Measurements from ENCODE around the gene GRK1. TPM values are rescaled to one million over a fixed set of nuclear protein-coding genes. Genes with fewer than 3 reads are reported as not detected.

GRK1 gene
- total RNA-seq, 4 donors from 2014 or later: not detected

- Histone ChIP-seq H3K4me3 (no peak overlapping the region), H3K4me1 (no peaks in the 10 kb centered on the region), H3K36me3 (peaks cover 93% of the 10 kb centered on the region), H3K27me3 (no peaks in the 10 kb centered on the region), H3K27ac (no peak overlapping the region), H3K9me3 (peaks cover 10% of the 10 kb centered on the region)
- WGBS: 95% methylated on average over 26 of the region's 30 CpGs
- DNase-seq (ENCODE audit: low spot score in 2 of 2): peak in 1 of 2 donors; percentile 54
- TF ChIP-seq EP300 (IDR thresholded peaks at IDR 0.05) (no peak), POLR2A (IDR thresholded peaks at IDR 0.05) (no peak), POLR2AphosphoS5 (IDR thresholded peaks at IDR 0.05) (no peak), CTCF (IDR thresholded peaks at IDR 0.05) (no peak)
Observed at GRCh38 chr13:113637262-113638160, 29.5 kb upstream of the GRK1 start.

GRCh38 chr13:113638173-113638746, 28.8 kb upstream of the GRK1 start:
- H3K4me1 ChIP-seq: no peaks in the 10 kb centered on the region
- H3K27me3 ChIP-seq: no peaks in the 10 kb centered on the region
- TF ChIP-seq CTCF (IDR thresholded peaks at IDR 0.05): no peak
- peak in 1 of 2 donors; percentile 56 for DNase-seq (ENCODE audit: low spot score in 2 of 2)
- no peak overlapping the region for H3K4me3 ChIP-seq
- WGBS: 96% methylated on average over 37 of the region's 37 CpGs
- peaks cover 10% of the 10 kb centered on the region for H3K9me3 ChIP-seq
- H3K27ac ChIP-seq: no peak overlapping the region
- H3K36me3 ChIP-seq: peaks cover 85% of the 10 kb centered on the region

GRCh38 chr13:113638806-113639205, 28.2 kb upstream of the GRK1 start:
- peak in 1 of 2 donors; percentile 20 for DNase-seq (ENCODE audit: low spot score in 2 of 2)
- Histone ChIP-seq H3K4me1 (no peaks in the 10 kb centered on the region), H3K9me3 (peaks cover 10% of the 10 kb centered on the region), H3K27me3 (no peaks in the 10 kb centered on the region), H3K4me3 (no peak overlapping the region), H3K27ac (no peak overlapping the region), H3K36me3 (peaks cover 80% of the 10 kb centered on the region)
- 91% methylated on average over 8 of the region's 8 CpGs for WGBS
- TF ChIP-seq POLR2A (IDR thresholded peaks at IDR 0.05) (no peak), EP300 (IDR thresholded peaks at IDR 0.05) (no peak), CTCF (IDR thresholded peaks at IDR 0.05) (no peak), POLR2AphosphoS5 (IDR thresholded peaks at IDR 0.05) (no peak)

GRCh38 chr13:113639616-113640262, 27.3 kb upstream of the GRK1 start:
- Histone ChIP-seq H3K36me3 (peaks cover 71% of the 10 kb centered on the region), H3K27ac (no peak overlapping the region), H3K4me1 (no peaks in the 10 kb centered on the region), H3K27me3 (no peaks in the 10 kb centered on the region), H3K9me3 (peaks cover 10% of the 10 kb centered on the region), H3K4me3 (no peak overlapping the region)
- peak; percentile 62 to 73 for DNase-seq (ENCODE audit: low spot score in 2 of 2)
- TF ChIP-seq POLR2A (IDR thresholded peaks at IDR 0.05) (no peak), EP300 (IDR thresholded peaks at IDR 0.05) (no peak), CTCF (IDR thresholded peaks at IDR 0.05) (no peak), POLR2AphosphoS5 (IDR thresholded peaks at IDR 0.05) (no peak)
- 88% methylated on average over 27 of the region's 27 CpGs for WGBS

- Histone ChIP-seq H3K27me3 (no peaks in the 10 kb centered on the region), H3K9me3 (peaks cover 10% of the 10 kb centered on the region), H3K36me3 (peaks cover 54% of the 10 kb centered on the region)
Observed at GRCh38 chr13:113641426-113641825, 25.6 kb upstream of the GRK1 start.

More at GRCh38 chr13:113641426-113641825, 25.6 kb upstream of the GRK1 start:
- Histone ChIP-seq H3K27ac (no peak overlapping the region), H3K4me3 (no peak overlapping the region), H3K4me1 (no peaks in the 10 kb centered on the region)
- WGBS: 88% methylated on average over 7 of the region's 7 CpGs
- TF ChIP-seq POLR2A (IDR thresholded peaks at IDR 0.05) (no peak), CTCF (IDR thresholded peaks at IDR 0.05) (no peak), POLR2AphosphoS5 (IDR thresholded peaks at IDR 0.05) (no peak), EP300 (IDR thresholded peaks at IDR 0.05) (no peak)
- peak; percentile 35 to 40 for DNase-seq (ENCODE audit: low spot score in 2 of 2)
